ENCODE results near the gene WASHC3.

WASHC3 gene

GRCh38 chr12:101966496-101966895 is 95.3 kb downstream of the WASHC3 start:
- no peak for TF ChIP-seq CTCF (IDR thresholded peaks at IDR 0.05; ENCODE audit: extremely low read depth, missing control alignments)
- DNase-seq (ENCODE audit: low spot score) = no peak

- no peak for DNase-seq (ENCODE audit: low spot score)
Observed at GRCh38 chr12:101963697-101964096, 98.1 kb downstream of the WASHC3 start.

More at GRCh38 chr12:101963697-101964096, 98.1 kb downstream of the WASHC3 start:
- TF ChIP-seq CTCF (IDR thresholded peaks at IDR 0.05; ENCODE audit: extremely low read depth, missing control alignments) = no peak
